ENCODE data around the gene GHRHR.

DNA sequence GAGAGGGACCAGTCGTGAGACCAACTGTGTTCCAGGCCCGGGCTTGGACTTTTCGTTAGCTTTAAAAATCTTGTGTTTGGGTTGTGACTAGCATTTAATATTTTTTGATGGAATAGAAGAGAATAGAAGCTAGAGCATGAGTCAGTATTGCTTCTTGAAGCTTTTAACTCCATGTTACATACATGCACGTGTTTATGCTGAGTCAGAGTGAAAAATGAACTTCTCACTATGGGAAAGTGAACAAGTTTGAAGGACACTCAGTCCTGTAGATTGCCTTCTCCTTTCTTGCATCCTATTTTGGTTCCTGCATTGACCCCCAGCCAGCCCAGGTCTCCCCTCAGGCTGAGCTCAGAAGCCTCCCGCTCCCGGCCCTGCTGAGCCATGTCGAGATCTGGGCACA, 31.8 kb downstream of the GHRHR start:
- TF ChIP-seq, protein P1, sequence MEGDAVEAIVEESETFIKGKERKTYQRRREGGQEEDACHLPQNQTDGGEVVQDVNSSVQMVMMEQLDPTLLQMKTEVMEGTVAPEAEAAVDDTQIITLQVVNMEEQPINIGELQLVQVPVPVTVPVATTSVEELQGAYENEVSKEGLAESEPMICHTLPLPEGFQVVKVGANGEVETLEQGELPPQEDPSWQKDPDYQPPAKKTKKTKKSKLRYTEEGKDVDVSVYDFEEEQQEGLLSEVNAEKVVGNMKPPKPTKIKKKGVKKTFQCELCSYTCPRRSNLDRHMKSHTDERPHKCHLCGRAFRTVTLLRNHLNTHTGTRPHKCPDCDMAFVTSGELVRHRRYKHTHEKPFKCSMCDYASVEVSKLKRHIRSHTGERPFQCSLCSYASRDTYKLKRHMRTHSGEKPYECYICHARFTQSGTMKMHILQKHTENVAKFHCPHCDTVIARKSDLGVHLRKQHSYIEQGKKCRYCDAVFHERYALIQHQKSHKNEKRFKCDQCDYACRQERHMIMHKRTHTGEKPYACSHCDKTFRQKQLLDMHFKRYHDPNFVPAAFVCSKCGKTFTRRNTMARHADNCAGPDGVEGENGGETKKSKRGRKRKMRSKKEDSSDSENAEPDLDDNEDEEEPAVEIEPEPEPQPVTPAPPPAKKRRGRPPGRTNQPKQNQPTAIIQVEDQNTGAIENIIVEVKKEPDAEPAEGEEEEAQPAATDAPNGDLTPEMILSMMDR (conservative IDR thresholded peaks at IDR 0.05) = no peak
- no peak for TF ChIP-seq EZH2 (IDR thresholded peaks at IDR 0.05; ENCODE audit: low read depth)

Measured in PC-9 (cell line).